H9 (cell line): ENCODE results near the gene FSHR. TPM values are rescaled to one million over a fixed set of nuclear protein-coding genes. Genes with fewer than 3 reads are reported as not detected.

Experiments used
- DNase-seq: peaks from one replicate; pipeline ENCODE4 v3.0.0-alpha.2; 2017
- H2AFZ ChIP-seq: one replicate; pipeline ENCODE4 v1.6.1; 2013; ENCODE audit warnings: mild to moderate bottlenecking, low read length, control low read depth, moderate library complexity
- H2AK5ac ChIP-seq: 2 replicates; pipeline ENCODE4 v1.6.1; 2013; ENCODE audit warnings: low read length, control low read depth, mixed read lengths; ENCODE audit not compliant: insufficient read length
- H2BK120ac ChIP-seq: one replicate; pipeline ENCODE4 v1.6.1; 2013; ENCODE audit warnings: low read depth, mild to moderate bottlenecking, low read length, control low read depth, inconsistent platforms; ENCODE audit not compliant: poor library complexity, severe bottlenecking
- H2BK12ac ChIP-seq: 2 replicates; pipeline ENCODE4 v1.6.1; 2013; ENCODE audit warnings: low read length, control low read depth, mixed read lengths, low read depth; ENCODE audit not compliant: insufficient read length
- H2BK15ac ChIP-seq: 2 replicates; pipeline ENCODE4 v1.6.1; 2013; ENCODE audit warnings: low read depth, low read length, control low read depth
- H2BK20ac ChIP-seq: one replicate; pipeline ENCODE4 v1.6.1; 2013; ENCODE audit warnings: low read depth, mild to moderate bottlenecking, low read length, control low read depth, inconsistent platforms; ENCODE audit not compliant: poor library complexity, severe bottlenecking
- H2BK5ac ChIP-seq: 2 replicates; pipeline ENCODE4 v1.6.1; 2013; ENCODE audit warnings: low read length, control low read depth, mixed read lengths; ENCODE audit not compliant: insufficient read length
- H3K14ac ChIP-seq: 2 replicates; pipeline ENCODE4 v1.6.1; 2013; ENCODE audit warnings: low read length, control low read depth; ENCODE audit not compliant: insufficient read depth
- H3K18ac ChIP-seq: 2 replicates; pipeline ENCODE4 v1.6.1; 2013; ENCODE audit warnings: low read depth, mild to moderate bottlenecking, mixed read lengths, low read length, control low read depth; ENCODE audit not compliant: insufficient read length
- H3K23ac ChIP-seq: 2 replicates; pipeline ENCODE4 v1.6.1; 2013; ENCODE audit warnings: low read length, control low read depth, mixed read lengths, low read depth; ENCODE audit not compliant: insufficient read length
- H3K23me2 ChIP-seq: 2 replicates; pipeline ENCODE4 v1.6.1; 2013; ENCODE audit warnings: low read depth, mild to moderate bottlenecking, mixed read lengths, low read length, control low read depth; ENCODE audit not compliant: insufficient read length, poor library complexity, severe bottlenecking
- H3K27ac ChIP-seq: 2 replicates; pipeline ENCODE4 v1.5.1; 2013; ENCODE audit warnings: low read length, control low read depth, mixed read lengths, low read depth; ENCODE audit not compliant: insufficient read length
- H3K27me3 ChIP-seq: 2 replicates; pipeline ENCODE4 v1.6.1; 2013; ENCODE audit warnings: low read length, control low read depth, inconsistent platforms; ENCODE audit not compliant: insufficient read depth
- H3K4ac ChIP-seq: 2 replicates; pipeline ENCODE4 v1.6.1; 2013; ENCODE audit warnings: low read depth, mild to moderate bottlenecking, control low read depth, inconsistent platforms, low read length, moderate library complexity
- H3K4me1 ChIP-seq: 2 replicates; pipeline ENCODE4 v1.6.1; 2013; ENCODE audit warnings: low read length, control low read depth, inconsistent platforms; ENCODE audit not compliant: insufficient read depth
- H3K4me2 ChIP-seq: 2 replicates; pipeline ENCODE4 v1.6.1; 2013; ENCODE audit warnings: low read length, control low read depth, mixed read lengths; ENCODE audit not compliant: insufficient read length, insufficient read depth
- H3K56ac ChIP-seq: 2 replicates; pipeline ENCODE4 v1.6.1; 2013; ENCODE audit warnings: low read depth, mild to moderate bottlenecking, mixed read lengths, low read length, control low read depth; ENCODE audit not compliant: insufficient read length
- H3K79me1 ChIP-seq: 2 replicates; pipeline ENCODE4 v1.6.1; 2013; ENCODE audit warnings: low read depth, mild to moderate bottlenecking, moderate library complexity, low read length, control low read depth, inconsistent platforms; ENCODE audit not compliant: insufficient read depth, poor library complexity, severe bottlenecking
- H3K79me2 ChIP-seq: 2 replicates; pipeline ENCODE4 v1.6.1; 2013; ENCODE audit warnings: low read length, control low read depth, inconsistent platforms; ENCODE audit not compliant: insufficient read depth
- H3K9ac ChIP-seq: 2 replicates; pipeline ENCODE4 v1.6.1; 2013; ENCODE audit warnings: low read length, control low read depth, mixed read lengths; ENCODE audit not compliant: insufficient read length; ENCODE audit errors: extremely low read depth
- H3K9me3 ChIP-seq: one replicate; pipeline ENCODE4 v1.6.1; 2013; ENCODE audit warnings: low read depth, low read length, inconsistent platforms; ENCODE audit not compliant: control insufficient read depth
- H3T11ph ChIP-seq: one replicate; pipeline ENCODE4 v1.6.1; 2013; ENCODE audit warnings: mild to moderate bottlenecking, low read length, control low read depth, inconsistent platforms
- H4K20me1 ChIP-seq: one replicate; pipeline ENCODE4 v1.6.1; 2013; ENCODE audit not compliant: control insufficient read depth, insufficient read length, insufficient read depth
- H4K5ac ChIP-seq: 2 replicates; pipeline ENCODE4 v1.6.1; 2013; ENCODE audit warnings: low read depth, mild to moderate bottlenecking, mixed read lengths, low read length, control low read depth; ENCODE audit not compliant: insufficient read length
- H4K8ac ChIP-seq: replicated peaks from 2 replicates; pipeline ENCODE4 v1.6.1; 2013; ENCODE audit warnings: low read length, control low read depth, mixed read lengths, low read depth; ENCODE audit not compliant: insufficient read length
- H4K91ac ChIP-seq: 2 replicates; pipeline ENCODE4 v1.6.1; 2013; ENCODE audit warnings: low read depth, mild to moderate bottlenecking, moderate library complexity, mixed read lengths, low read length, control low read depth; ENCODE audit not compliant: insufficient read length
- H3K27ac Mint-ChIP-seq, 3 experiments: 2 replicates in 2 of 3; 3 replicates in 1 of 3; pipeline ENCODE4 v1.8.0; 2020 to 2021; ENCODE audit warnings: mixed read lengths in 3 of 3, mild to moderate bottlenecking in 1 of 3, moderate library complexity in 1 of 3
- H3K27me3 Mint-ChIP-seq: 2 replicates; pipeline ENCODE4 v1.8.0; 2021; ENCODE audit warnings: low read depth, mild to moderate bottlenecking, moderate library complexity, mixed read lengths
- H3K36me3 Mint-ChIP-seq, 3 experiments: 2 replicates in 2 of 3; 3 replicates in 1 of 3; pipeline ENCODE4 v1.8.0; 2020 to 2021; ENCODE audit warnings: low read depth in 3 of 3, mixed read lengths in 3 of 3; ENCODE audit not compliant: insufficient read depth in 1 of 3
- H3K4me1 Mint-ChIP-seq, 2 experiments: 2 replicates each; pipeline ENCODE4 v1.8.0; 2020; ENCODE audit warnings: mixed read lengths in 2 of 2
- H3K4me3 Mint-ChIP-seq, 2 experiments: 2 replicates in 1 of 2; 3 replicates in 1 of 2; pipeline ENCODE4 v1.8.0; 2020 to 2021; ENCODE audit warnings: mild to moderate bottlenecking in 2 of 2, mixed read lengths in 2 of 2, moderate library complexity in 1 of 2
- H3K9me3 Mint-ChIP-seq, 2 experiments: 2 replicates in 1 of 2; 3 replicates in 1 of 2; pipeline ENCODE4 v1.8.0; 2020; ENCODE audit warnings: mild to moderate bottlenecking in 2 of 2, mixed read lengths in 2 of 2, moderate library complexity in 1 of 2
- WGBS: extraction: QIAGEN DNeasy Blood & Tissue Kit; methylation state at CpG from one replicate; pipeline ENCODE4 v1.1.7; 2013; ENCODE audit warnings: missing lambda C conversion rate, low lambda C conversion rate, mixed read lengths; ENCODE audit not compliant: insufficient read length; ENCODE audit errors: extremely low coverage; 5-methylcytosine and 5-hydroxymethylcytosine counted together
- total RNA-seq: library from RNA; stranded (reverse); gene quantifications from 2 replicates; pipeline ENCODE4 v1.2.1, GENCODE V29; 2021
- TF ChIP-seq, protein P1 (sequence below): fragments of 200-600 bp; sonication (generic); conservative IDR thresholded peaks from 3 replicates; pipeline ENCODE4 v1.8.0; 2021; ENCODE audit warnings: antibody characterized with exemption, mild to moderate bottlenecking

The FSHR gene
- total RNA-seq, 1 experiment from 2014 or later: not detected

DNA sequence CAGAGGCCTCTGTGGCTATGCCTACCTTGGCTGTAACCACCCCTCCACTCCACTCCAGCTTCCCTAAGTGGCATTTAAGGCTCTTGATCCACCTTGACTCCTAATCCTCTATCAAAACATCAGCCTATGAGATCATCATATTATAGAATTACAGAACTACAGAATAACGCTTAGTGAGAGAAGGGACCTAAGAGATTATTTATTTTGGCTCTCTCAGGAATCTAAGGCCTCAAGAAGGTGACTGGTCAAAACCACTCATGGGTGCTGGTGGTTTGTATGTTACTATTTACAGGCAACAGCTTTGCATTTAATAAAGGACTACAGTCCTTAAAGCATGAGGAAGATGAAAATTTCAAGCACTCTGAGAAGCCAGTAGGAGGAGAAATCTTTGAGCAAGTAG lies 118.8 kb downstream of the FSHR start:
- no peak overlapping the region for H2BK12ac ChIP-seq
- no peaks in the 10 kb centered on the region for H3K4me1 ChIP-seq
- no peak for DNase-seq
- no peaks in the 10 kb centered on the region for H3K9me3 Mint-ChIP-seq
- no peaks in the 10 kb centered on the region for H3K23me2 ChIP-seq
- no peaks in the 10 kb centered on the region for H3K9me3 ChIP-seq
- no peaks in the 10 kb centered on the region for H3K36me3 Mint-ChIP-seq
- H2AK5ac ChIP-seq: no peak overlapping the region
- no peak overlapping the region for H3K27ac ChIP-seq
- H4K8ac ChIP-seq: no peak overlapping the region
- no peaks in the 10 kb centered on the region for H3K27me3 Mint-ChIP-seq
- no peak overlapping the region for H3K4me2 ChIP-seq
- H2BK15ac ChIP-seq: no peak overlapping the region
- H3K23ac ChIP-seq: no peak overlapping the region
- no peak overlapping the region for H3K4me3 Mint-ChIP-seq
- H4K20me1 ChIP-seq: no peaks in the 10 kb centered on the region
- no peak overlapping the region for H3K18ac ChIP-seq
- H3K4me1 Mint-ChIP-seq: no peaks in the 10 kb centered on the region; a peak in 1 of 4 replicates
- no peak overlapping the region for H2BK20ac ChIP-seq
- H3K27ac Mint-ChIP-seq: no peak overlapping the region
- TF ChIP-seq, protein P1, sequence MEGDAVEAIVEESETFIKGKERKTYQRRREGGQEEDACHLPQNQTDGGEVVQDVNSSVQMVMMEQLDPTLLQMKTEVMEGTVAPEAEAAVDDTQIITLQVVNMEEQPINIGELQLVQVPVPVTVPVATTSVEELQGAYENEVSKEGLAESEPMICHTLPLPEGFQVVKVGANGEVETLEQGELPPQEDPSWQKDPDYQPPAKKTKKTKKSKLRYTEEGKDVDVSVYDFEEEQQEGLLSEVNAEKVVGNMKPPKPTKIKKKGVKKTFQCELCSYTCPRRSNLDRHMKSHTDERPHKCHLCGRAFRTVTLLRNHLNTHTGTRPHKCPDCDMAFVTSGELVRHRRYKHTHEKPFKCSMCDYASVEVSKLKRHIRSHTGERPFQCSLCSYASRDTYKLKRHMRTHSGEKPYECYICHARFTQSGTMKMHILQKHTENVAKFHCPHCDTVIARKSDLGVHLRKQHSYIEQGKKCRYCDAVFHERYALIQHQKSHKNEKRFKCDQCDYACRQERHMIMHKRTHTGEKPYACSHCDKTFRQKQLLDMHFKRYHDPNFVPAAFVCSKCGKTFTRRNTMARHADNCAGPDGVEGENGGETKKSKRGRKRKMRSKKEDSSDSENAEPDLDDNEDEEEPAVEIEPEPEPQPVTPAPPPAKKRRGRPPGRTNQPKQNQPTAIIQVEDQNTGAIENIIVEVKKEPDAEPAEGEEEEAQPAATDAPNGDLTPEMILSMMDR: no peak
- H3K4ac ChIP-seq: no peak overlapping the region
- WGBS: no CpG with 5 or more reads among the region's 1 CpG
- no peak overlapping the region for H3K14ac ChIP-seq
- no peak overlapping the region for H2BK120ac ChIP-seq
- no peak overlapping the region for H2BK5ac ChIP-seq
- H4K91ac ChIP-seq: no peak overlapping the region
- H2AFZ ChIP-seq: no peak overlapping the region
- no peak overlapping the region for H3K56ac ChIP-seq
- no peaks in the 10 kb centered on the region for H3K79me1 ChIP-seq
- no peaks in the 10 kb centered on the region for H3K79me2 ChIP-seq
- no peaks in the 10 kb centered on the region for H3K27me3 ChIP-seq
- H4K5ac ChIP-seq: no peak overlapping the region
- no peak overlapping the region for H3K9ac ChIP-seq
- H3T11ph ChIP-seq: no peak overlapping the region
